RWPE1 (cell line): ENCODE results near the gene RNU6-7.

Source experiments
- CTCF ChIA-PET: fragments of 350-600 bp; sonication (Branson Sonifier 250); formaldehyde crosslinking; extraction: SDS; loops from one replicate; lab custom pipeline; 2021; lab: Yijun Ruan, JAX
- POLR2A ChIA-PET: fragments of 400-600 bp; formaldehyde crosslinking; extraction: SDS; loops from one replicate; lab custom pipeline; 2020; ENCODE audit warnings: antibody characterized with exemption; ENCODE audit not compliant: low non-redundant PET; lab: Yijun Ruan, JAX
- DNase-seq: peaks from one replicate; pipeline ENCODE4 v3.0.0; 2012; ENCODE audit warnings: low spot score
- H3K27ac ChIP-seq: fragments of 450-650 bp; 2 replicates; pipeline ENCODE4 v1.5.1; 2017
- TF ChIP-seq, protein P1 (sequence below): fragments of 450-650 bp; conservative IDR thresholded peaks from 2 replicates; pipeline ENCODE4 v1.5.1; 2017; ENCODE audit warnings: low read depth, mild to moderate bottlenecking

RNU6-7 gene

GRCh38 chr14:32183151-32184058 is 18.4 kb upstream of the RNU6-7 start:
- TF ChIP-seq, protein P1, sequence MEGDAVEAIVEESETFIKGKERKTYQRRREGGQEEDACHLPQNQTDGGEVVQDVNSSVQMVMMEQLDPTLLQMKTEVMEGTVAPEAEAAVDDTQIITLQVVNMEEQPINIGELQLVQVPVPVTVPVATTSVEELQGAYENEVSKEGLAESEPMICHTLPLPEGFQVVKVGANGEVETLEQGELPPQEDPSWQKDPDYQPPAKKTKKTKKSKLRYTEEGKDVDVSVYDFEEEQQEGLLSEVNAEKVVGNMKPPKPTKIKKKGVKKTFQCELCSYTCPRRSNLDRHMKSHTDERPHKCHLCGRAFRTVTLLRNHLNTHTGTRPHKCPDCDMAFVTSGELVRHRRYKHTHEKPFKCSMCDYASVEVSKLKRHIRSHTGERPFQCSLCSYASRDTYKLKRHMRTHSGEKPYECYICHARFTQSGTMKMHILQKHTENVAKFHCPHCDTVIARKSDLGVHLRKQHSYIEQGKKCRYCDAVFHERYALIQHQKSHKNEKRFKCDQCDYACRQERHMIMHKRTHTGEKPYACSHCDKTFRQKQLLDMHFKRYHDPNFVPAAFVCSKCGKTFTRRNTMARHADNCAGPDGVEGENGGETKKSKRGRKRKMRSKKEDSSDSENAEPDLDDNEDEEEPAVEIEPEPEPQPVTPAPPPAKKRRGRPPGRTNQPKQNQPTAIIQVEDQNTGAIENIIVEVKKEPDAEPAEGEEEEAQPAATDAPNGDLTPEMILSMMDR, result no peak
- DNase-seq, result no peak
- ChIA-PET POLR2A (no interaction called here), CTCF (interaction anchor here (0.6 to 1.2 kb wide), 2 partner anchors 327 to 849 kb away, joined by 3 to 5 read pairs; no protein-coding TSS in a partner anchor)
- H3K27ac ChIP-seq, result no peak overlapping the region

DNA sequence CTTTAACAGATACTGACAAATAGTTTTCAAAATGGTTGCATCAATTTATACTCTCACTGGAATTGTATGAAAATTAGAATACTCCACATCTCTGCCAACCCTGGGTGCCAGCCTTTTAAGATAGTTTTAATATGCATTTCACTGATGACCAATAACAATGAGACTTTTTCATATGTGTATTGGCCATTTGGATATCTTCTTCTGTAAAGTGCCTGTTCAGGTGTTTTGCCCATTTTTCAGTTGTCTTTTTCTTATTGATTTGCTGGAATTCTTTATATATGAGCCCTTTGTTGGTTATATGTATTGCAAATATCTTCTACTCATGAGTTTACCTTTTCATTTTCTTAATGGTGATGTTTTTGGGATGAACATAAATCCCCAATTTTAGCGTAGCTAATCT is 16.7 kb upstream of the RNU6-7 start:
- CTCF ChIA-PET, result no interaction called here

DNA sequence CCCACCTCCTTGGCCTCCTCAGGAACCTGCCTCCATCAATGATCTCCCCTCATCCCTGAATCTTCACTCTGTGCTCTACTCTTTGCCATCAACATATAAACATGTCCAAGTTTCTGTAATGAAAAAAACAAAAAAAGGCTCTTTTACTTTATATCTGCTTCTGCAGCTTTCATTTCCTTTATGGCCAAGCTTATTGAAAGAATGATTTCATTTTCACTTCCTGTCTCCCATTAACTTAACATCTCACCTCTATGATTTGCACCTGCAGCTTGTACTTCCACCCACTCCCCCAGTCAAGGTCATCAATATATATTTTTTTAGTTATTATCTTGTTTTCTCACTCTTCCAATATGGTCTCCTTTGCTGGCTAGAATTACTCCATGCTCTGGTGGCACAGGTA is 15.6 kb upstream of the RNU6-7 start:
- DNase-seq, result no peak
- ChIA-PET CTCF (no interaction called here), POLR2A (no interaction called here)
- H3K27ac ChIP-seq, result no peak overlapping the region
- TF ChIP-seq, protein P1, result no peak

More for the DNA sequence above, 16.7 kb upstream of the RNU6-7 start:
- H3K27ac ChIP-seq, result no peak overlapping the region
- TF ChIP-seq, protein P1, result no peak
- POLR2A ChIA-PET, result no interaction called here
- DNase-seq, result no peak

DNA sequence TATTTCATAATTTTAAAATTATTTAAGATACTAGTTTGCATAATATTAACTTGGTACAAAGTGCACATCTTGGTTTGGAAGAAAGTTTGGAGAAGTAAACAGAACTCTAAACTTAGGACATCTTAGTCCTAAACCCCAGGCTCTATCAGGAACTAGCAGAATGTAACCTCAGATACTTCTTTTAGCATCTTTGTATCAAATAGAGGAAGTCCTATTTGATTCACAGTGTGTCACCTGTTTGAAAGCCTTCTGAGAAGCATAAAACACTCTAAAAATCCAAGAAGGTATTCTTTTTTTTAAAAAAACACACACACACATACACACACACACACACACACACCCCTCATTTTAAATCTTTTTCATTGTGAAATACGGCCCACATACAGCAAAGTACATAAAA is 12.0 kb upstream of the RNU6-7 start:
- no peak for DNase-seq
- TF ChIP-seq, protein P1, result no peak
- ChIA-PET POLR2A (no interaction called here), CTCF (no interaction called here)
- H3K27ac ChIP-seq, result no peak overlapping the region

GRCh38 chr14:32190673-32191072 is 11.2 kb upstream of the RNU6-7 start:
- CTCF ChIA-PET, result no interaction called here
- POLR2A ChIA-PET, result no interaction called here
- H3K27ac ChIP-seq, result no peak overlapping the region
- TF ChIP-seq, protein P1, result no peak
- no peak for DNase-seq

GRCh38 chr14:32192712-32193373 is 9.0 kb upstream of the RNU6-7 start:
- no peak overlapping the region for H3K27ac ChIP-seq
- TF ChIP-seq, protein P1, result no peak
- ChIA-PET POLR2A (no interaction called here), CTCF (no interaction called here)
- DNase-seq, result no peak
